ENCODE measurements around the gene CCR2. TPM values are rescaled to one million over a fixed set of nuclear protein-coding genes. Genes with fewer than 3 reads are reported as not detected.

Gene CCR2
- total and polyA plus RNA-seq, 10 donors, result 2.0 to 54.4 (median 19.9) TPM

- WGBS, 5 donors, result 59 to 91% (median 65%) methylated on average over 7 of the region's 7 CpGs
- peak overlapping the region; percentile 76 to 91 (median 86) for H3K27ac ChIP-seq
- TF ChIP-seq POLR2A (IDR thresholded peaks at IDR 0.05), result no peak
- no peak for TF ChIP-seq CTCF (IDR thresholded peaks at IDR 0.05 in 8 of 11, conservative IDR thresholded peaks at IDR 0.05 in 3 of 11)
- no peak for TF ChIP-seq POLR2AphosphoS5 (IDR thresholded peaks at IDR 0.05)
Observed at GRCh38 chr3:46407970-46408369, 54.1 kb downstream of the CCR2 start.

GRCh38 chr3:46408853-46409252, 54.9 kb downstream of the CCR2 start:
- WGBS, 5 donors, result 71 to 87% (median 79%) methylated on average over 7 of the region's 7 CpGs
- intact Hi-C loops (cut with DNase I; ENCODE audit: low total_unique reads), result no loop called here
- peak overlapping the region in 4 of 8 donors; percentile 34 to 67 (median 42) for H3K4me3 ChIP-seq
- TF ChIP-seq POLR2AphosphoS5 (IDR thresholded peaks at IDR 0.05) (no peak), CTCF (IDR thresholded peaks at IDR 0.05 in 8 of 11, conservative IDR thresholded peaks at IDR 0.05 in 3 of 11) (peak in 1 of 11 experiments; percentile 10)
- peak overlapping the region in 6 of 8 donors; percentile 82 to 91 (median 86) for H3K27ac ChIP-seq
- H3K27me3 ChIP-seq (replicated peaks in 1 of 7), result no peaks in the 10 kb centered on the region
- DNase-seq, result no peak
- H3K36me3 ChIP-seq, result peaks cover 0 to 12% (median 0%) of the 10 kb centered on the region in 6 donors
- no peaks in the 10 kb centered on the region for H3K9me3 ChIP-seq
- peaks cover 15 to 100% (median 77%) of the 10 kb centered on the region in 6 donors for H3K4me1 ChIP-seq

More at GRCh38 chr3:46407970-46408369, 54.1 kb downstream of the CCR2 start:
- H3K36me3 ChIP-seq, result peaks cover 0 to 12% (median 0%) of the 10 kb centered on the region in 6 donors
- intact Hi-C loops (cut with DNase I; ENCODE audit: low total_unique reads), result no loop called here
- no peak for DNase-seq
- peaks cover 12 to 94% (median 69%) of the 10 kb centered on the region in 6 donors for H3K4me1 ChIP-seq
- H3K27me3 ChIP-seq (replicated peaks in 1 of 7), result no peaks in the 10 kb centered on the region
- H3K4me3 ChIP-seq, result peak overlapping the region in 7 of 8 donors; percentile 24 to 67 (median 38)
- no peaks in the 10 kb centered on the region for H3K9me3 ChIP-seq

DNA sequence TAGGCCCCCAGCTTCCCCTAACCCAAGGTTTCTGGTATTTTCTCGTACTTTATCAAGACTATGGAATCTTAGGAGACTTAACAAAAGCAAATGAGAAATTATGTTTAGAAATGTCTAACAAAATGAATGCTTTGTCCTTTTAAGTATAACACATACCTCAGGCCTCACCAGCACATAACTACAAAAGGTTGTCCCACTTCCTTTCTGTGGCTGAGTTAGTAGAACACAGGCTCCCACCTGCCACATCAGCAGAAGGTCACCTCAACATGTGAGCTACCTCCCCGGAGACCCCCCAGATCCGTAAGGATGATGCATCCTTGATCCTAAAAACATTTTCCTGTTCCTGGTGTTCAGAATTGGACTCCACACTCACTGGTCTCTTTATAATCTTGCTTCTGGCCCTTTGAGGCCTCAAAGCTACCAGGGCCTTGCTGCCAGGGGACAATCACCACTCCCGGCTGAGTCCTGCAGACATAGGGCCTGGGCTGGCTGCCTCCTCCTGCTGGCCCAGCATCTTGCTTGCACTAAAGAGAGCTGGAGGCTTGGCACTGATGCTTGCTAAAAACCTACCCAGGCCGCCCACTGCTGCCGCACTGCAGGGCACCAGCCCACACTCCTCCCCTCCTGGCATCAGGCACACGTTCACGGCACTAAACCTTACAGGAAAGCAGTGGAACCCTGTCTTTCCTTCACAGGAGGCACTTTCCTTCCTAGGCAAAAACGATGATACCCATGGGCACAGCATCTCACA, 56.0 kb downstream of the CCR2 start:
- no peak for DNase-seq
- 64 to 82% (median 70%) methylated on average over 9 of the region's 9 CpGs for WGBS, 5 donors
- intact Hi-C loops (cut with DNase I; ENCODE audit: low total_unique reads), result no loop called here
- peak overlapping the region in 7 of 8 donors; percentile 0 to 91 (median 86) for H3K27ac ChIP-seq
- peak in 1 of 3 donors; percentile 12 for TF ChIP-seq POLR2AphosphoS5 (IDR thresholded peaks at IDR 0.05)
- no peak for TF ChIP-seq CTCF (IDR thresholded peaks at IDR 0.05 in 8 of 11, conservative IDR thresholded peaks at IDR 0.05 in 3 of 11)
- no peak for TF ChIP-seq POLR2A (IDR thresholded peaks at IDR 0.05)
- H3K27me3 ChIP-seq (replicated peaks in 1 of 7), result no peaks in the 10 kb centered on the region
- H3K36me3 ChIP-seq, result peaks cover 0 to 12% (median 0%) of the 10 kb centered on the region in 6 donors
- no peaks in the 10 kb centered on the region for H3K9me3 ChIP-seq
- peaks cover 15 to 98% (median 74%) of the 10 kb centered on the region in 6 donors for H3K4me1 ChIP-seq
- H3K4me3 ChIP-seq, result peak overlapping the region in 1 of 8 donors; percentile 20

Other genes starting within 250 kb of the CCR2 start
- gene CCR1, start 145.8 kb upstream of the CCR2 start, total RNA-seq, result 10 to 100 TPM; 52.6 to 94.5 (median 58.1) TPM
- 10 to 100 TPM in 1 of 3 donors, 1 to 10 TPM in 2; 8.8 to 11.4 (median 9.7) TPM for gene CCR1, start 145.8 kb upstream of the CCR2 start, polyA plus RNA-seq
- gene CCR3, start 111.7 kb upstream of the CCR2 start, total RNA-seq, result 1 to 10 TPM in 3 of 7 donors, under 1 TPM in 4; 0.52 to 1.7 (median 0.60) TPM
- under 1 TPM; 0.10 to 0.28 (median 0.17) TPM for gene CCR3, start 111.7 kb upstream of the CCR2 start, polyA plus RNA-seq
- 10 to 100 TPM in 3 of 7 donors, 1 to 10 TPM in 4; 5.0 to 15.5 (median 9.5) TPM for gene CCR5, start 16.8 kb downstream of the CCR2 start, total RNA-seq
- 1 to 10 TPM; 2.0 to 5.8 (median 2.4) TPM for gene CCR5, start 16.8 kb downstream of the CCR2 start, polyA plus RNA-seq
- gene CCRL2, start 53.1 kb downstream of the CCR2 start, total RNA-seq, result 10 to 100 TPM in 6 of 7 donors, 1 to 10 TPM in 1; 9.9 to 21.7 (median 15.5) TPM
- 10 to 100 TPM in 1 of 3 donors, 1 to 10 TPM in 2; 4.8 to 12.0 (median 5.6) TPM for gene CCRL2, start 53.1 kb downstream of the CCR2 start, polyA plus RNA-seq
- 100 to 1,000 TPM in 3 of 7 donors, 10 to 100 TPM in 4; 48.2 to 598 (median 63.2) TPM for gene LTF, start 110.8 kb downstream of the CCR2 start, total RNA-seq
- 10 to 100 TPM; 15.2 to 34.7 (median 16.7) TPM for gene LTF, start 110.8 kb downstream of the CCR2 start, polyA plus RNA-seq
- gene RTP3, start 143.9 kb downstream of the CCR2 start, total RNA-seq, result not detected
- gene RTP3, start 143.9 kb downstream of the CCR2 start, polyA plus RNA-seq, result not detected
- 10 to 100 TPM in 1 of 7 donors, 1 to 10 TPM in 6; 3.4 to 10.9 (median 5.8) TPM for gene LRRC2, start 212.2 kb downstream of the CCR2 start, total RNA-seq
- 1 to 10 TPM in 1 of 3 donors, under 1 TPM in 2; 0.59 to 1.8 (median 0.83) TPM for gene LRRC2, start 212.2 kb downstream of the CCR2 start, polyA plus RNA-seq